Measurements from ENCODE around the gene ADK. TPM values are rescaled to one million over a fixed set of nuclear protein-coding genes. Genes with fewer than 3 reads are reported as not detected.
"Not testable (repeated sequence)": the region's sequence is repeated elsewhere in the genome, so short reads cannot be mapped to it uniquely, and the experiment has no call there.

The ADK gene
- total RNA-seq = 27.1 and 28.8 TPM in 2 replicates

DNA sequence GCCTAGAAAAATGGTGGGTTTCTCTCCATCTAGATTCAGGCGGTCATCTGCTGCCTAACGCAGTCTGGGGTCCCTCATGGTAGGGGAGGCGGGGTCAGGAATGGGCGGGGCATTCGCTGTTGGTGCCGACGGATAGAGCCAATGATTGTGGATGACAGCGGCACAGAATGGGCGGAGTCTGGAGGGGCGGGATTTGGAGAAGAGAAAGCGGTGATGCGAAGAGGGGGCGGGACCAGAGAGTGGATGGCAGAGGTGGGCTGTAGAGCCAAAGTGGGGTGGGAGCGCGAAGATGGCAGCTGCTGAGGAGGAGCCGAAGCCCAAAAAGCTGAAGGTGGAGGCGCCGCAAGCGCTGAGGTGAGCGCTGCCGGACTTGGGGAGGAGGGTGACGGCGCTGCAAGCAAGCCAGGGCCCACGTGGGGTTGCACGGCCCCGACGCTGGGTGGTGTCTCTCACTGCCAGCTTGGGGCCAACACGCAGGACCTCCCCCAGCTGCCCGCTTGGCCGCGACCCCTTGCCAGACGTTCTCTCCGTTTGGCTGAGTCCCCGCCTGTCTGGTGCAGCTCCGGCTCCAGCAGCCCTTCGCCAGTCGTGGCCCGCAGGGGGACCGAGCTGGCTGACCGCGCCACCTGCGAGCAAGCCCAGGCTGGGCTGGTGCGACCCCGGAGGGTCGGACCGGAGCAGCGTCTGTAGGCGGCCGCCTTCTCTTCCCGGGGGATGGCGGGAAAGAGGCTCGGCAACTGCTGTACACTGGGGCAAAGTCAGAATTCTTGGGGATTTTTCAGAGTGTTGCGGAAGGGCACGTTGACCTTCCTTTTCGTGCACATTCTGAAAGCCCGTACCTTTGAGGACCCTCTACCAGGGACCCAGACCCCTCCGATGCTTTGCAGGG is at the start of gene ADK:
Gene ADK, plus strand, starts transcription at position 232 of the 889 bp plus-strand sequence. Its CDS starts 58 bp downstream, at position 290.
- intact Hi-C loops (cut with micrococcal nuclease) = loop anchor here (1.0 to 10.0 kb wide), 20 partner anchors 25 to 1083 kb away; partner anchors contain the start of genes ANXA7, CAMK2G, KAT6B and NDST2

DNA sequence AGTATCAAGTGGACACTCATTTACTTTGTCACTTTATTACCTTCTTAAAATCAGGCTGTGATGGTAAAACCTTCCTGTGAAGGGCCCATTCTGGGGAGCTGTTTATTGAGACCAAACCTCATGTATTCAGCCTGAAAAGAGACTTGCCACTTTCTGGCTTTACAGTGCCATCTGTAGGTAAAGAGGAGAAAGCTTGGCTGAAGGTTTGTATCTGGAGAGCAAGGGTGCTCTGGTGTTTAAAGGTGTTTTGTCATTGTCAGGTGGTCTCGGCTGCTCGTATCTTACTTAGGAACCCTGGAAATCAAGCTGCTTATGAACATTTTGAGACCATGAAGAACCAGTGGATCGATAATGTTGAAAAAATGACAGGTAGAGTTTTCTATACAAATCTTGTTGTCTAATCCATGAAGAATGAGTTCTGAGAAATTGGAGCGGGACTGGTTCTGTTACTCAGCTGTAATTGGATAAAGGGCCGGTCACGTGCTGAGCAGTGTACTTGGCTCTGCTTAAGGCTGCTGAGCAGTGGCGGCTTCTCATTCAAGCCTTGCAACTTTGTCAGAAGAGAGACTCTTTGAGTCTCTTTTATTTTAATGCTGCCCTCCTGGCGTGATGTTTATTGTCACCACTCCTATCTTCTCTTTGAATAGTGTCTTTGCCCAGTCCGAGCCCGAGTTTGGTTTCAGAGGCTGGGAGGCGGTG is 47.3 kb upstream of the ADK start:
- intact Hi-C loops (cut with micrococcal nuclease) = loop anchor here (1.0 kb wide), 2 partner anchors 217 to 254 kb away; no protein-coding TSS in a partner anchor

- intact Hi-C loops (cut with micrococcal nuclease) = no loop called here
Measured at GRCh38 chr10:74104480-74104879, 46.5 kb upstream of the ADK start.

GRCh38 chr10:74104996-74105395 is 46.0 kb upstream of the ADK start:
- intact Hi-C loops (cut with micrococcal nuclease) = no loop called here

- intact Hi-C loops (cut with micrococcal nuclease) = no loop called here
Measured at GRCh38 chr10:74107391-74107790, 43.6 kb upstream of the ADK start.

DNA sequence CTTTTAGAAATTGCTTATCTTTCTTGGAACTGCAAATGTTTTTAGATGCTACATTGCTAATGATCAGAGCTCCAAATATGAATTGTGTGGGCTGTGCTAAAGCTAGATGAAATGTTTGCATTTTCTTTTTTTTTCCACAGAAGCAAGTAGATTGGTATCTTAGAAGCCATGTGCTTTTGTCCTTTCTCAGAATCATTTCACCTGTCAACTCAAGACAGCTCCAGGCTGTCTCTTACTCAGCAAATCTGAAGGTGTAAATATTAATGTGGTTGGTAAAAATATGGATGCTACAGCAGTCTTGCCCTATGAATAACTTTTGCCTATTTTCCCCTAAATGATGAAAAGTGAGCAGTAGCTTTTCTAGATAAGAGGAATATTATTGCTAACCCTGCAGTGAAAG is 41.6 kb upstream of the ADK start:
- intact Hi-C loops (cut with micrococcal nuclease) = no loop called here

DNA sequence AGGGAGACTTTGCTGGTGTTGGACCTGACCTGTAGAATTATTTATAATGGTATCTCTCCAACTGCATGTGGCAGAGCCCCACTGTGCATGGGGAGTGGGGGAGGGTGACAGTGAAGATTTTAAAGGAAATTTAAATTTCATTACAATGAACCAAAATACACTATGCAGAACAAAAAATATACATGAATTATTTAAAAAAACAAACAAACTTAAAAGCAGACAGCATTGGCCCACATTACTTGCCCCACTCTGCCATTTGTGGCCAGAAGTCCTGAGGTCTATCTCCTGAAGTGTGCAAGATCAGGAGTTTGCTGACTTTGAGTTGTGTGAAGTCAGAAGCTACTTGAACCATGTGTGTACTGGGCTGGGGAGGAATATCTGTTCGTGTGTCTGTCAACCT is 40.9 kb upstream of the ADK start:
- intact Hi-C loops (cut with micrococcal nuclease) = no loop called here

DNA sequence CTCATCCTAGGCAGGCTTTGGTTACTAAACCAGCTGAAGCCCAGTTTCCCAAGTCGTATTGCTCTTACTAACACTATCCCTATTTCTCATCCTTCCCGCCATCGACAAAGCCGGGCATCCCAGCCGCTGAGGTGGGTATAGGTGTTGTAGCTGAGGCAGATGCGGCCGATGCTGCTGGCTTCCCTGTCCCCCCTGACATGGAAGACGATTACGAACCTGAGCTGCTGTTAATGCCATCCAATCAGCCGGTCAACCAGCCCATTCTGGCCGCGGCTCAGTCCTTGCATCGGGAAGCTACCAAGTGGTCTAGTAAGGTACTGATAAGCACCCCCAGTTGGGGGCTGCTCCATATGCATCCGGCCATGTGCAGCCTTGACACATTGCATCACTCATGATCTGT is 39.2 kb upstream of the ADK start:
- intact Hi-C loops (cut with micrococcal nuclease) = no loop called here

DNA sequence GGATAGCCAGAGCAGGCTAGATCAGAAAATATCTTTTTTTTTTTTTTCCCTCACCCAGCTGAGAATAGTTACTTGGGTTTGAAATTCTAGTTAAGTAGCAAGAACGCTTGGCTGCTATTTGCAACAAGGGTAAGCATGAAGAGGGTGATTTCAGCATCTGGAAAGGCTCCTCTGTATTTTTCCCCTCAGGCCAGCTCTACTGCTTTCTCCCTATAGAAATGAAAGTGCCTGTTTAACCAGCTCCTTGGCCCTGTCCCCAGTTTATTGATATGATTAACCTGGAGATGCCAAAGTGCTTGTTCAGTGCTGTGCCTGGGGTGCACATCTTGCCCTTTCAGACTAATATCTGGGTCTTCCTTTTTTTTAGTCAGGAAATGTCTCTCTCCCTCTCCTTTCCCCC is 37.5 kb upstream of the ADK start:
- intact Hi-C loops (cut with micrococcal nuclease) = no loop called here

DNA sequence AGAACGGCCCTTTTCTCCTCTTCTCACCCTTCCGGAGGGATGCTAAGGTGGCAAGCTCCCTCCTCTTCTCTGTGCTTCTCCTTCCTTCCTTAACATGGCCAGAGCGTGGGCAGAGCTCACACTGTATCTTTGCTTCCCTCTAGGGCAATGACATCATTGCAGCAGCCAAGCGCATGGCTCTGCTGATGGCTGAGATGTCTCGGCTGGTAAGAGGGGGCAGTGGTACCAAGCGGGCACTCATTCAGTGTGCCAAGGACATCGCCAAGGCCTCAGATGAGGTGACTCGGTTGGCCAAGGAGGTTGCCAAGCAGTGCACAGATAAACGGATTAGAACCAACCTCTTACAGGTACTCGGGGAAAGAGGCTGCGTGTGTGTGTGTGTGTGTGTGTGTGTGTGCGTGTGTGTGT is 37.0 kb upstream of the ADK start:
- intact Hi-C loops (cut with micrococcal nuclease) = no loop called here

DNA sequence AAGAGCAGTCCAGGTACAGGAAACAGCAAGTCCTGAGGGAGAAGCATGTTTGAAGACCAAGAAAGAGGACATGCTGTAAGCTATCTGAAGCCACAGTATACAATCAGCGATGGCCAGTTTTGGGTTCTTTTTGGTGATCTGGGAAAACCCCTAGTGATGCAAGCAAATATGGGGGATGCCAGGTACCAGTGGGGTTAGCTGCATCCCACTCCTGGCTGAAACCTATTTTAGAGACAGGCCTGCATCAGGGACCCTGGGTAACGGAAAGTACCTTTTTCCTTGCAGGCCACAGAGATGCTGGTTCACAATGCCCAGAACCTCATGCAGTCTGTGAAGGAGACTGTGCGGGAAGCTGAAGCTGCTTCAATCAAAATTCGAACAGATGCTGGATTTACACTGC is 33.3 kb upstream of the ADK start:
- intact Hi-C loops (cut with micrococcal nuclease) = no loop called here

DNA sequence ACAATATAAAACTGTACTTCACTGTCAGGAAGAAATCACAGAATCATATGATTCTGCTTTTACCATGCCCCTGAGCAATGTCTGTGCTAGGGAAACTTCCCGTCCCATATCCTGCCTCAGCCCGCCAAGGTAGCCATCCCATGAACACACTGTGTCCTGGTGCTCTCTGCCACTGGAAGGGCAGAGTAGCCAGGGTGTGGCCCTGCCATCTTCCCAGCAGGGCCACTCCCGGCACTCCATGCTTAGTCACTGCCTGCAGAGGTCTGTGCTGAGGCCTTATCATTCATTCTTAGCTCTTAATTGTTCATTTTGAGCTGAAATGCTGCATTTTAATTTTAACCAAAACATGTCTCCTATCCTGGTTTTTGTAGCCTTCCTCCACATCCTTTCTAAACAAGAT is 32.2 kb upstream of the ADK start:
- intact Hi-C loops (cut with micrococcal nuclease) = no loop called here

GRCh38 chr10:74120911-74121310 is 30.1 kb upstream of the ADK start:
- intact Hi-C loops (cut with micrococcal nuclease) = no loop called here

DNA sequence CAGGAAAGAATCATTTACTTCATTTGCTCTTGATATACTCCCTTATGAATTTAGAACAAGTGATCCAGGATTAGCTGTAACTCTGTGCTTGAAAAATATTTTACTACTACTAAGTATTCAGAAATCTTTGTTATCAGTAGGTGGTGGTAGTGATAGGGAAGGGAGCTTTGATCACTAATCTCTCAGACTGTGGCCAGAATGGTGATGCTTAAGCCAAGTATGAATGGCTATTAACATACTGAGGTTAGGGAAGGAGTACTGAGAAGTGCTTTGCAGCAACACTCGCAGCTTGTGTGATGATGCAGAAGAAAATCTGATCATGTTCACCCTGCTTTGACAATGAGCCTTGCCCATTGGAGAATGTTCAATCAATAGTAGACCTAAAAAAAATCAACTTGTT is 29.7 kb upstream of the ADK start:
- intact Hi-C loops (cut with micrococcal nuclease) = no loop called here

DNA sequence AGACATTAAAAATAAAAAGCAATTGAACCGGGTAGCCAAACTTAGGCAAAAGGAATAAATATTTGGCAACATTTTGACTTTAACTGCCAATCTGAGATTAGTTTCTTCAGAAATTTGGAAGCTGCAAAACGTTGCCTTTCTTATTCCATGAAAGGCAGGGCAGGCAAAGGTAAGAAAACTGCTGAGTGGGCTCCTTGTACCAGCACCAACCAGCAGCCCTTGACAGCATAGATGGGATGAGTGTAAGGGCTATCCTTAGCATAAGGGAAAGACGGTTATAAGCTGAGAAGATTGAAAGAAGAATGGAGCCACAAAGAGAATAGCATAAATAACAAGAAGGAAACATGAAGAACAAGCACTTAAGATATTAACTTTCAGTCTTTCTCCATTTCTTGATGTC is 29.0 kb upstream of the ADK start:
- intact Hi-C loops (cut with micrococcal nuclease) = no loop called here

- intact Hi-C loops (cut with micrococcal nuclease) = no loop called here
Measured at GRCh38 chr10:74123081-74123480, 27.9 kb upstream of the ADK start.

GRCh38 chr10:74133923-74134820 is 16.8 kb upstream of the ADK start:
- intact Hi-C loops (cut with micrococcal nuclease) = no loop called here

GRCh38 chr10:74135452-74135851 is 15.6 kb upstream of the ADK start:
- intact Hi-C loops (cut with micrococcal nuclease) = no loop called here

DNA sequence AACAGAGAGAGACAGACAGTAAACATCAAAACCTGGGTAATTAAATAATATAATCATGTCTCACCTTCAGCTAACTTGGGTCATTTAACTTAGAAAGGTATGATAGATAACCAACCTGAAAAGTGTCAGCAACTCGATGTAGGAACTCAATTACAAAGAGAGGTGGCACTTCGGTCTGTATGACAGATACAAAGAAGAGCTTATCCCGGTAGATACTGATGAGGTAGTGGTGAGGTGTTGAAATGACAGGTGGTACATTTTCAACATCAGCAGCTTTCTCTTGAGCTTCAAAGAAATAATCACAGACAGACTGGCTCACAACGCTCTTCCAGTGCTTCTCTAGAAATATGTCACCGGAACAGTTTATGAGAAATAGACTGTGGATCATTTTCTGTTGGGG is 13.0 kb upstream of the ADK start:
- intact Hi-C loops (cut with micrococcal nuclease) = no loop called here

DNA sequence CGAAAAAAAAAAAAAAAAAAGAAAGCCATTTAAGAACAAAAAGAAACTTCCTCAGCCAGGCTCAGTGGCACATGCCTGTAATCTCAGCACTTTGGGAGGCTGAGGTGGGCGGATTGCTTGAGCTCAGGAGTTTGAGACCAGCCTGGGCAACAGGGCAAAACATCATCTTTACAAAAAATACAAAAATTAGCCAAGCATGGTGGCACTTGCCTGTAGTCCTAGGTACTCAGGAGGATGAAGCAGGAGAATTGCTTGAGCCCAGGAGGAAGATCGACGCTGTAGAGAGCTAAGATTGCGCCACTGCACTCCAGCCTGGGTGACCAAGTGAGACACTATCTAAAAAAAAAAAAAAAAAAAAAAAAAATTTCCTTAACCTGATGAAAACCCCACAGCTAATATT is 12.4 kb upstream of the ADK start:
- intact Hi-C loops (cut with micrococcal nuclease) = not testable (repeated sequence)

GRCh38 chr10:74139981-74140380 is 11.0 kb upstream of the ADK start:
- intact Hi-C loops (cut with micrococcal nuclease) = no loop called here

- intact Hi-C loops (cut with micrococcal nuclease) = no loop called here
Measured at GRCh38 chr10:74140553-74140952, 10.5 kb upstream of the ADK start.
